Body of pancreas (tissue), 4 donors: ENCODE results near the gene ZNF488.

ENCODE experiments used
- POLR2A ChIP-seq, 3 donors: fragments of 450-650 bp; IDR thresholded peaks; one replicate each; pipeline ENCODE4 v1.6.1; 2016; ENCODE audit warnings: antibody characterized with exemption in 3 of 3, mild to moderate bottlenecking in 2 of 3
- TF ChIP-seq, protein P1 (sequence below), 7 experiments: fragments of 450-650 bp in 4 of 7; fragments of 200-600 bp in 3 of 7; sonication (generic) in 3 of 7; IDR thresholded peaks; one replicate each; pipeline ENCODE4 v1.5.1; 2016 to 2019; ENCODE audit warnings: antibody characterized with exemption in 7 of 7

DNA sequence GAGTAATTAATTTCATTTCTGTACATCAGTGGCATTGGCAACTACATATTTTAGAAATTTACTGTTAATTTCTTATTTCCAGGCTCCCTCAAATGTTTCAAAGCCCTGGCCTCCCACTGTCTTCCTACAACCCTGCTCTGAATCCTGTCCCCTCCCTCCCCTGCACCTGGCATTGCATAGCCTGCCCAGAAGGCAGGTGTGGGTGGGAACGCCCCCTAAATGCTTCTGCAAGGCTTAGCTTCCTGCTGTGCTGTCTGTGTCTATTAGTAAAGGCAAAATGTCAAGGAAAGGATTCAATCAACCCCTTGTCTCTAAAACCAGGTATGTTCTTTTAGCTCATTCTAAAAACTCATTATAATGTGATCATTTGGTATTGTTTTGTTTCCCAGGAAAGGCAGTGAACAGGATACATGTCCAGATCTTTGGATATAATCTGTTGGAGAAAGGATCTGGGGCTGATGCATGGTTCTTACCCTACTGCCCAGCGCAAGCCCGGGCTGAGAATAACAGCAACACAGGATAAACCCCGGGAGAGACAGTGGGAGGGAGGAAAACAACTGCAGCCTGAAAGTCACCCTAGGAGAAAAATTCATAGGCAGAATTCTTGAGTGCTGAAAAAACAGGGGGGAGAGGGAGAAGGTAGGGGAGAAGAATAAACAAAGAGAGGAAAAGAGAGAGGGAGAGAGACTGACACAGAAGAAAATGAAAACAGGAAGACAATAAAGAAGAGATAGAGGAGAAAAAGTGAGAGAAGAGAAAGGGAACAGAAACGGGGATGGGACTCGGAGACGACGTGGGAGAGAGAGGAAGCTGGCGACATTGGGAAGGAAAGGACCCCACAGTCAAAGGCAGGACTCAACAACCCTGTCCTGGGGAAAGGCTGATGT, 589 bp downstream of the ZNF488 start:
- TF ChIP-seq, protein P1, sequence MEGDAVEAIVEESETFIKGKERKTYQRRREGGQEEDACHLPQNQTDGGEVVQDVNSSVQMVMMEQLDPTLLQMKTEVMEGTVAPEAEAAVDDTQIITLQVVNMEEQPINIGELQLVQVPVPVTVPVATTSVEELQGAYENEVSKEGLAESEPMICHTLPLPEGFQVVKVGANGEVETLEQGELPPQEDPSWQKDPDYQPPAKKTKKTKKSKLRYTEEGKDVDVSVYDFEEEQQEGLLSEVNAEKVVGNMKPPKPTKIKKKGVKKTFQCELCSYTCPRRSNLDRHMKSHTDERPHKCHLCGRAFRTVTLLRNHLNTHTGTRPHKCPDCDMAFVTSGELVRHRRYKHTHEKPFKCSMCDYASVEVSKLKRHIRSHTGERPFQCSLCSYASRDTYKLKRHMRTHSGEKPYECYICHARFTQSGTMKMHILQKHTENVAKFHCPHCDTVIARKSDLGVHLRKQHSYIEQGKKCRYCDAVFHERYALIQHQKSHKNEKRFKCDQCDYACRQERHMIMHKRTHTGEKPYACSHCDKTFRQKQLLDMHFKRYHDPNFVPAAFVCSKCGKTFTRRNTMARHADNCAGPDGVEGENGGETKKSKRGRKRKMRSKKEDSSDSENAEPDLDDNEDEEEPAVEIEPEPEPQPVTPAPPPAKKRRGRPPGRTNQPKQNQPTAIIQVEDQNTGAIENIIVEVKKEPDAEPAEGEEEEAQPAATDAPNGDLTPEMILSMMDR (IDR thresholded peaks at IDR 0.05): no peak
- TF ChIP-seq POLR2A (IDR thresholded peaks at IDR 0.05): no peak
